Hippocampal formation (tissue), 2 donors: ENCODE data around the gene TMEM106C.
"Not testable (repeated sequence)": the region's sequence is repeated elsewhere in the genome, so short reads cannot be mapped to it uniquely, and the experiment has no call there.

Source experiments
- DNase-seq, 2 donors: peaks; one replicate each; lab custom pipeline; 2025; lab: John Stamatoyannopoulos, UW

TMEM106C gene

DNA sequence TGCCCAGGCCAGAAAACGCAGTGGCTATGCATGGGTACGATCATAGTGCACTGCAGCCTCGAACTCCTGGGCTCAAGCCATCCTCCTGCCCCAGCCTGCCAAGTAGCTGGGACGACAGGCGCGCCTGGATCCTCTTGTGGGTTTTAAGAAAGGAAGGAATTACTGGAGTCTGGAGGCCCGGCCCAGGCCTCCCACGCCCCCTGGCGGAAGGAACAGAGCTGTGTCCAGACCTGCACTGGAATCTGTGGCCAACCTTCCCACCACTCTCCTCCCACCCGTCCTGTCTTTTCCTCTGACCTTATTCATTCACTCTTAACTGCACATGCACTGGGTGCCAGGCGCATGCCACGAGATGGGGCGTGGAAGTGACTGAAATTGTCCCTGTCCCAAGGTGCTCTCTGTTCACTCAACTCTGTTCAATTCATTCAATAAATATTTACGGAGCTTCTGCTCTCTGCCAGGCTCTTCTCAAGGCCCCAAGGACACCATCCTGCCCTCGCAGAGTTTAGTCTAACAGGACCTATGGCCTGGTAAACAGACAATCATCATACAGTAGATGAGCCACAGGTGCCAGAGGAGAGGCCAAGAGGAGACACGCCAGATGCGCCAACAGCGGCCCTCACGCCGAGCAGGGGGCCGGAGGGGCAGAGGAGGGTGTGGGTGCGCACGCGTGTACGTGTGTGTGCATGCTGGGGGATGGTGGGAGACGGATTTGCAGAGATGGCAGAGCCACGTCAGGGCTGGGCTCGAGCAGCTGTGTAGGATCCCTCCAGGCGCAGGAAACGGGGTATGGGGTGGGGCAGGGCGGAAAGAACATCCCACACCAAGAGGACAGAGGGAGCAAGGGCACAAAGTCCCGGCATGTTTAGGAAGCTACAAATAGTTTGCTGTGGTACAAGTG, 13.7 kb upstream of the TMEM106C start:
- DNase-seq = peak; percentile 10 to 17

DNA sequence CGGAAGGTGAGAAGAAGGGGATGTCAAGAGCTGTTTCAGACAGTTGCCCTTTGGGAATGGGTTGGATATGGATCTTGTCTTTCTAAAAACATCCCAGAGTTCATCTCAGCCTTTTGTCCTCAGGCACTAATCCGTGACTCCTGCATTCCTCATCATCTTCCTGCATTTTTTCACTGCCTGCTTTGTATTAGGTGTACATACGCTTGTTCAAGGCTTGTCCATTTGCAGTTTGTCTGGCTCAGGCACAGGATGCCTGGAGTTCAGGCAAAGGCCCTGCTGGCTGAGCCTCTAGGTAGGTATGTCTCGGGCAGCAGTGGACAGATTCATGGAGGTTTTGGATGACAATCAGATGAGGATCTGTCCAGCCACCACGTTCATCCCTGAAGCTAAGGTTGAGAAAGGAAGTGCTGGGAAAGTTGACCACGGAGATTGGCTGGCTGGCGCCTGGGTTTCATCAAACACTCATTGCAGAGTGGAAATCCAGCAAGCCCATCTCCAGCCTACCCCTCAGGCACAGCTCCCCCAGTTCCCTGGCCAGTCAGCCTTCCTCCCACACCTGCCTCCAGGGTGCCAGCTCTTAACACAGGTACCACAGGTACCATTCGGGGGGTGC, 12.4 kb upstream of the TMEM106C start:
- no peak for DNase-seq

GRCh38 chr12:47954058-47954457, 9.3 kb upstream of the TMEM106C start:
- DNase-seq = no peak

DNA sequence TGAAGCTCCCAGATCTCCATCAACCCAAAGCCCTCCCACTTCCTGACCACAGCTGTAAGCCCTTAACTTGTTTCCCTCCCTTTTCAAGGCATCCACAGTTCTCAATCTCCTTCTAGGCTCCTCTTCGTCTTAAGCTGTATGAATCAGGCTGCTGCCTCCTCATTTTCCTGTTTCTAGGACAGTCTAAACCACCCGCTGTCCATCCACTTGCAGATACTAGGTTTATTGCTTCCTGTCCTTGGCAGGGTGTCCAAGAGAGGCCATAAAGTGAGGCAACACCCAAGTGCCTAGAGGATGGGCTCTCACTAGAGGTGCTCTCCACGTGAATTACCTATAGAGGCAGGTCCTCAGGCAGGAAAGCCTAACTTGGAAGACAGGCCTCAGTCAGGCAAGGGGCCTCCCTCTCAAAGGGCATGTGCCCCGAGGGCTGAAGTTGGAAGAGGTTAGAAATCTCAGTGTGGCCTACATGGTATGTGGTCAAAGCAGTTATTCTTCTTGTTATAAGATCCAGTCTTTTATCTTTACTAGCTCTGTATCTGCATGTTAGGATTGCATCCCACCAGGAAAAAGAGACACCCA, 8.8 kb upstream of the TMEM106C start:
- DNase-seq = no peak

GRCh38 chr12:47955059-47955458, 8.3 kb upstream of the TMEM106C start:
- no peak for DNase-seq

GRCh38 chr12:47957671-47958070, 5.7 kb upstream of the TMEM106C start:
- DNase-seq = not testable (repeated sequence)

- DNase-seq = no peak
These were observed 1.2 kb upstream of the TMEM106C start for GRCh38 chr12:47962198-47962597.

- no peak for DNase-seq
These were observed 821 bp downstream of the TMEM106C start for GRCh38 chr12:47964106-47964728.

DNA sequence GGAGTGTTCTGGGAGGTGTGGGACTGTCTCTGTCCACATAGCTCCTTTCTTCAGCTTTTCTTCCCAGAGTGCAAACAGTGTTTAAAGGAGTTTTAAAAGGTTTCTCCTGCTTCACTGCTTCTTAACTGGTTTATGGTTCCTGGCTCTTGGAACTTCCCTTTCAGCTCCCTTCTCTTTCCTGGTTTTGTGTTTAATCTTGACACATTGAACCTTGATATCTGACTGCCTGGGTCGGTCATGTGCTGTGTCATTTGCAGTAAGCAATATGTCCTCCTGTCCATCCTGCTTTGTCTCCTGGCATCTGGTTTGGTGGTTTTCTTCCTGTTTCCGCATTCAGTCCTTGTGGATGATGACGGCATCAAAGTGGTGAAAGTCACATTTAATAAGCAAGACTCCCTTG, 2.2 kb downstream of the TMEM106C start:
- DNase-seq = no peak

- DNase-seq = no peak
These were observed 4.3 kb downstream of the TMEM106C start for GRCh38 chr12:47967461-47968321.

GRCh38 chr12:47969845-47970244, 6.4 kb downstream of the TMEM106C start:
- no peak for DNase-seq

DNA sequence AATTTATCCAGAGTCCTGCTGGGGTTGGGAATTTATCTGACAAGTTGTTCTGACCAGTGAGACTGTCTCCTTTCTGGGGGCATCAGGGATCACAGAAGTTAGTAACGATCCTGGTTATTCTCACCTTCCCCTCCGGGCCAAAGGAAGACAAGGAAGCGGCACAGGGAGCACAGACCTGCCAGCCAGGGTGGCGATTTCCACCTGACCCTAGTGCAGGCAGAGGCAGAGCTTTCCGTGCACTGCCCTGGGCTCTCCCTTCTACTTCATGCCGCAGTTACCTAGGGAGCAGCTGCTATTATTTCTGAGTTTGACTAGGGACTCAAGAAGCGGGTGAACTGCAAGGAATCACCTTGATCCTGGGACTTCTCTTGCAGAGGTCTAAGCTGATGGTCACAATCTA, 7.4 kb downstream of the TMEM106C start:
- no peak for DNase-seq

DNA sequence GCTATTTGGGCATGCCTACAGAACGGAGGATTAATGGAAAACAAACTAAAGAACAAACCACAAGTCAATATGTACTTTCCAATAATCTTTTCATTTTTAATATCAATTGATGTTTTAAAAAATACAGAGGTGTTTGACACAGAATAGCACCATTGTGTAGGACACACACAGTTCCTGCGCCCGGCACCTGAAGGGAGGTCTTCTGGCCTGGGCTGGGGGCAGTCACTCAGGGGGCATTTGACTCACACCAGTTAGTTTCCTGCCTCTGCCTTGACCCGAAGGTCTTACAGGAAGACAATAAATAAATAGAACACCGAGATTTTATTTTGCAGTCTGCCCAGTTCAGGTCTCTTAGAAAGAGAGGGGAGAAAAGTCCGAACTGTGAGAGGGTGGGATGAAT, 9.5 kb downstream of the TMEM106C start:
- DNase-seq = no peak

DNA sequence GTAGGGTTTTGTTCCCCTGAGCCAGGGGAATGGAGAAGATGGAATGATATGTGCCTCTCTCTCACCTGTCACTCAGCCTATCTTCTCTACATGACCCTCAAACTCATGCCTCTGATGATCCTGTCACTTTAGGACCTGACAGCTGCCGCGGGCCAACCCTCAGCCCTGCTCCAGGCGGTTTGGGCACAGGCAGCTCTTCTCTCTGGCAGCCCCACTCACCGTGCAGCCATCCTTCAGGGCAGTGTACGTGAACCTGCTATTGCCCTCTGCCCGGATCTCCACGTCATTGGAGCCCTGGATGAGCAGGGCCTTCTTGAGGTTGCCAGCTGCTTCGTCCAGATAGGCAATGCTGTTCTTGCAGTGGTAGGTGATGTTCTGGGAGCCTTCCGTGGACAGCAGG, 10.5 kb downstream of the TMEM106C start:
- DNase-seq = no peak

GRCh38 chr12:47975036-47975620, 11.7 kb downstream of the TMEM106C start:
- DNase-seq = no peak

DNA sequence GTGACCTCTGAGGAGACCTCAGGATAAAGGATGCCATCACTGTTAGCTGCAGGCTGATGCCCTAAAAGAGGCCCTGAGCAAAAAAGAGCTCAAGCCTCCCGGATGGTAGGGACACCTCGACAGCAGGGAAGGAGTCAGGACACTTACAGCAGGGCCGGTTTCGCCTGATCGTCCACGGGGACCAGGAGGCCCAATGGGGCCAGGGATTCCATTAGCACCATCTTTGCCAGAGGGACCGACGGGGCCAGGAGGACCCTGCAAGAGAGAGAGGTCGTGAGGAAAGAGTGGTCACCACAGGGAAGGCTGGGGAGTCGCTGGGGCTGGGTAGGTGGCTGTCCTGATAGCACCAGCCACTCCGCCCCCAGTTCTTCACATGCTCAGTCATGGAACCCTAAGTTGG, 12.4 kb downstream of the TMEM106C start:
- no peak for DNase-seq

- DNase-seq = no peak
These were observed 13.8 kb downstream of the TMEM106C start for GRCh38 chr12:47977046-47977771.

DNA sequence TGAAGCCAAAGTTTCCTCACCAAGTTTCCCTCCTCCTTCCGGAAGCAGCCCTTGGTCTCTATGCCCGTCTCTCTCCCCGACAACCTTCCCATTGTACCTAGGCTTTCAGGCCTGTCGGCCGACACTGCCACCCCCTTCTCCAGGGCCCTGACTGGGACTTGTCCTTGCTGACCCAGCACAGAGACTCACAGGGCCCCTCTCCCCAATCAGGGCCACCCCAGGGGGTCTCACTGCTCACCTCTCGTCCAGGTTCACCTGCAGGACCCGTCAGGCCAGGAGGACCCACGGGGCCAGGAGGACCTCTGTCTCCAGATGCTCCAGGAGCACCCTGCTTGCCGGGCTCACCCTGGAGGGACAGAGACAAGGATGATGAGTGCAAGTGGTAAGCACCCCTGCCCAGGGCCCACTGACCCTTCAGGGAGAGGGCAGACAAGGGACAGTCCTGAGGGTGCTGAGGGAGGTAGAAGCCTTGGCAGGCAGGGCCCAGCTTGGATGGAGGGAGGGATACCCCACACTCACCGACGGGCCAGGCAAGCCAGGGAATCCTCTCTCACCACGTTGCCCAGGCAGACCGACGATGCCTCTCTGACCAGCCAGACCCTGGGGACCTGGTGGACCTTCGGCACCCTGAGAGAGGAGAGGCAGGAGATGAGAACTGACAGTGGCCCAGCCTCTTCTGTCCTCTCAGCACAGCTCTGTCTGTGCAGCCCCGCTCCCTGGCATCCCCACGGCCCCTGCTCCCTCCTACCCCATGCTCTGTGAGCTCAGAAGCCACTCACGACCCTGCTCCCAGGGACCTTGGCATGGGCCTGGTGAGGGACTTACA, 14.6 kb downstream of the TMEM106C start:
- no peak for DNase-seq

DNA sequence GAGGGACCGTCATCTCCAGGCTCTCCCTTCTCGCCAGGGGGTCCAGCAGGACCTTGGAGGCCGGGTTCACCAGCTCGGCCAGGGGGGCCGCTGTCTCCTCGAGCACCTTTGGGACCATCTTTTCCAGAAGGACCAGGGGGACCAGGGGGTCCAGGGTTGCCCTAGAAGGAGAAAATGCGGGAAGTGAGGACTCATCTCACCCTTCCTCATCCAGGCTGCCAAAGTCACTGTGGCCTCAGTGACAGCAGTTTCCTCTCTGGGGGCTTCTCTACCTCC, 15.1 kb downstream of the TMEM106C start:
- no peak for DNase-seq

GRCh38 chr12:47979166-47979565, 15.8 kb downstream of the TMEM106C start:
- DNase-seq = no peak
